Astrocyte (in vitro differentiated cells and primary cell): ENCODE measurements around the gene C19orf44.
"Not testable (repeated sequence)": the region's sequence is repeated elsewhere in the genome, so short reads cannot be mapped to it uniquely, and the experiment has no call there.

Experiments
- CTCF ChIP-seq: IDR thresholded peaks from 2 replicates; pipeline ENCODE4 v1.5.1; 2011; ENCODE audit warnings: low read depth, mild to moderate bottlenecking, inconsistent platforms, low read length, moderate library complexity; ENCODE audit not compliant: insufficient read depth
- EZH2 ChIP-seq: IDR thresholded peaks from 2 replicates; pipeline ENCODE4 v1.6.1; 2012; ENCODE audit warnings: mild to moderate bottlenecking, low read length, inconsistent platforms; ENCODE audit not compliant: insufficient read depth

DNA sequence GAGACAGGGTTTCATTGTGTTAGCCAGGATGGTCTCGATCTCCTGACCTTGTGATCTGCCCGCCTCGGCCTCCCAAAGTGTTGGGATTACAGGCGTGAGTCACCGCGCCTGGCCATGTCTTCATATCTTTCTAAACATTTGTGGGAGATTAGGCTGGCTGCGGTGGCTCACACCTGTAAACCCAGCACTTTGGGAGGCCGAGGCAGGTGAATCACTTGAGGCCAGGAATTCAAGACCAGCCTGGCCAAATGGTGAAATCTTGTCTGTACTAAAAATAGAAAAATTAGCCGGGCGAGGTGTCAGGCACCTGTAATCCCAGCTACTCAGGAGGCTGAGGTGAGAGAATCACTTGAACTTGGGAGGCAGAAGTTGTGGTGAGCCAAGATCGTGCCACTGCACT, 10.0 kb downstream of the C19orf44 start:
- TF ChIP-seq CTCF, EZH2: not testable (repeated sequence)
